ENCODE measurements around the gene MCC.

MCC gene

GRCh38 chr5:113017881-113018635 is 470.2 kb downstream of the MCC start:
- DNase-seq (ENCODE audit: low read depth in 3 of 3, low spot score in 1 of 3): no peak

DNA sequence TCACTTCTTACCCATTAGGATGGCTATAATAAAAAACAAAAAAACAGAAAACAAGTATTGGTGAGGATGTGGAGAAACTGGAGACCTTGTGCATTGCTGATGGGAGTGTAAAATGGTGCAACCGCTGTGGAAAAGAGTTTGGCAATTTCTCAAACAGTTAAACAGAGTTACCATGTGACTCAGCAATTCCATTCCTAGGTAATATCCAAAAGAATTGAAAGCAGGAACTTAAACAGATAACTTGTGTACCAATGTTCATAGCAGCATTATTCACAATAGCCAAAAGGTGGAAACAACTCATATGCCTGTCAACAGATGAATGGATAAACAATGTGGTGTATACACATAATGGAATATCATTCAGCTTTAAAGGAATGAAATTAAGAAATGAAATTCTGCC is 482.8 kb downstream of the MCC start:
- DNase-seq (ENCODE audit: low read depth in 3 of 3, low spot score in 1 of 3): no peak

- no peak for DNase-seq (ENCODE audit: low read depth in 3 of 3, low spot score in 1 of 3)
These were observed 484.5 kb downstream of the MCC start for GRCh38 chr5:113003763-113004162.

DNA sequence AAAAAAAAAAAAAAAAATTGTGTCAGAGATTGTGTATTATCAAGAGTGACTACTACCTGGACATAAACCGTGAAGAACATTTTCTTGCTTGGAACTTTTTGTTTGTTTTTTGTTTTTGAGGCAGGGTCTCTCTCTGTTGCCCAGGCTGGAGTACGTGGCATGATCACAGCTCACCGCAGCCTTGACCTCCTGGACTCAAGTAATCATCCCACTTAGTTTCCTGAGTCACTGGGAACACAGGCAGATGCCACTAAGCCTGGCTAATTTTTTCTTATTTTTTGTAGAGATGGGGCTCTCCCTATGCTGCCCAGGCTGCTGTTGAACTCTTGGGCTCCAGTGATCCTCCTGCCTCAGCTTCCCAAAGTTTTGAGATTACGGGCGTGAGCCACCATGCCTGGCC is 485.8 kb downstream of the MCC start:
- no peak for DNase-seq (ENCODE audit: low read depth in 3 of 3, low spot score in 1 of 3)

DNA sequence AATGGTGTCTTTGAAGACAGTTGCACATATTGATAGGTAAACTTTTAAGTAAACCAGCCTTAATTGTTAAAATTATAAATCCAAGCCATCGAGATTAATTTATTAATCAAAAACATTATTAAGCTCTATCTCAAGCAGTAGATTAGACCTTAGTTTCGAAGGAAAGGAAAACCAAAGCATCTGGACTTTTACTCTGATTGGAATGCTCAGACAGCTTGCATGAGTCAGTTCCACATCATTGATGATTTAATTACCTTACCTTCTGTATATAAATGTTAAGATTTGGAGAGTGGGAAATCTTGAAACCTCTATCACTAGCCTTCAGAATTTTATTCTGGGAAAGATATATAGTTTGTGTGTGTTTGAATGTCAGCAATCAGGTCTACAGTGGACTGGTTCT is 487.8 kb downstream of the MCC start:
- DNase-seq (ENCODE audit: low read depth in 3 of 3, low spot score in 1 of 3): no peak

- no peak for DNase-seq (ENCODE audit: low read depth in 3 of 3, low spot score in 1 of 3)
These were observed 490.0 kb downstream of the MCC start for GRCh38 chr5:112998296-112998695.

GRCh38 chr5:112996830-112997374 is 491.4 kb downstream of the MCC start:
- no peak for DNase-seq (ENCODE audit: low read depth in 3 of 3, low spot score in 1 of 3)

DNA sequence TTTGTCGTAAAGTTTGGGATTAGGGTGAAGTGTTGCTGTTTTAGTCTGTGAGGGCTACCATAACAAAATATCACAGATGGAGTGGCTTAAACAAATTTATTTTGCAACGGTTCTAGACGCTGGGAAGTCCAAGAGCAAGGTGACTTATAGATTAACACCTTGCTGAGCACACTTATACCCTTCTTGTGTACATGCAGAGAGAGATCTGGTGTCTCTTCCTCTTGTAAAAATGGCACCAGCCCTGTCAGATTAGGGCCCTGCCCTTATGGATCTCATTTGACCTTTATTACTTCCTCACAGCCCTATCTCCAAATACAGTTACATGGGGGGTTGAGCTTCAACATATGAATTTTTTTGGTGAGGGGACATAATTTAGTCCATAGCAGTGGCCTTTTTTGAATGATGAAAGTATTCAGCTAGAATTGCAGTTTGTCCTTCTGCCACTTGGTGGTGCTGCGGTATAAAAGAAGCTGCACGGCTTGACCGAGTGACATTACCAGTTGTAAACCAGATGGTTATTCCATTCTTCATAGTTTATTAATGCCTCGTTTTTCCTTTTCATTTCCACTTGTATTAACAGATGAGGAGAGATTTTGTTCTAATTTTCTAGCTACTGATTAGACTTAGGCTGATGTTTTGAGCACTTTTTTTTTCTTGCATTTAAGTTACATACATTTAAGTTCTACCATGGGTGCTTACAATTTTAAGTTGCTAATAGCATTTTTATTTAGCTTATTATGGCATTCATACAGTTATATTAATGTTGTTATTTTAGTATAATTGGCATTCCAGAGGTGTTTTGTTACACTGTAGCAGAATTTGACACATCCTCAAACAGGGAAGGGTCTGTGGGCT is 492.3 kb downstream of the MCC start:
- DNase-seq (ENCODE audit: low read depth in 3 of 3, low spot score in 1 of 3): peak; percentile 40 to 67 (median 61)

GRCh38 chr5:112986224-112986623 is 502.0 kb downstream of the MCC start:
- DNase-seq (ENCODE audit: low read depth in 3 of 3, low spot score in 1 of 3): no peak

GRCh38 chr5:112983363-112983762 is 504.9 kb downstream of the MCC start:
- DNase-seq (ENCODE audit: low read depth in 3 of 3, low spot score in 1 of 3): no peak

- no peak for DNase-seq (ENCODE audit: low read depth in 3 of 3, low spot score in 1 of 3)
These were observed 508.5 kb downstream of the MCC start for GRCh38 chr5:112979723-112980122.

DNA sequence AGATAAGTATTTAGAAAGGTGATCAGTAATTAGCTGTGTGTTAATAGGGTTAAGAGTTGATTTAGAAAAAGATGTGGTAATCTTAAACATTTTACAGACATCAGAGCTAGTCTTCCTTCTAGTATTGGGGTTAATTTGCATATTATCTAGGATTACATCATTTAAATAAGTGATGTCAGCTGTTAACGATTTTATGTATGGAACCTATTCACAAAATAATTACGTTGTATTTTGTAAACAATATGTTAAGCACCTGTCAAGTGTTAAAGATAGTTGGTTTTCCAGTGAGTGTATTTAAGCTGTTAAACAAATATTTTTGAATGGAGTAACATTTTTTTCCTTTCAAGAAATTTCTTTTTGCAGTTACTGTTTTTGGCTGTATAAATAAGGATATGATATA is 509.4 kb downstream of the MCC start:
- DNase-seq (ENCODE audit: low read depth in 3 of 3, low spot score in 1 of 3): no peak

- no peak for DNase-seq (ENCODE audit: low read depth in 3 of 3, low spot score in 1 of 3)
These were observed 510.8 kb downstream of the MCC start for GRCh38 chr5:112977440-112977861.

GRCh38 chr5:112976432-112977309 is 511.6 kb downstream of the MCC start, which contains the start of gene DCP2:
TSS of gene DCP2 (plus strand) at chr5:112976798. CDS start at chr5:112976934, 136 bp downstream.
- peak; percentile 84 to 87 (median 86) for DNase-seq (ENCODE audit: low read depth in 3 of 3, low spot score in 1 of 3)

DNA sequence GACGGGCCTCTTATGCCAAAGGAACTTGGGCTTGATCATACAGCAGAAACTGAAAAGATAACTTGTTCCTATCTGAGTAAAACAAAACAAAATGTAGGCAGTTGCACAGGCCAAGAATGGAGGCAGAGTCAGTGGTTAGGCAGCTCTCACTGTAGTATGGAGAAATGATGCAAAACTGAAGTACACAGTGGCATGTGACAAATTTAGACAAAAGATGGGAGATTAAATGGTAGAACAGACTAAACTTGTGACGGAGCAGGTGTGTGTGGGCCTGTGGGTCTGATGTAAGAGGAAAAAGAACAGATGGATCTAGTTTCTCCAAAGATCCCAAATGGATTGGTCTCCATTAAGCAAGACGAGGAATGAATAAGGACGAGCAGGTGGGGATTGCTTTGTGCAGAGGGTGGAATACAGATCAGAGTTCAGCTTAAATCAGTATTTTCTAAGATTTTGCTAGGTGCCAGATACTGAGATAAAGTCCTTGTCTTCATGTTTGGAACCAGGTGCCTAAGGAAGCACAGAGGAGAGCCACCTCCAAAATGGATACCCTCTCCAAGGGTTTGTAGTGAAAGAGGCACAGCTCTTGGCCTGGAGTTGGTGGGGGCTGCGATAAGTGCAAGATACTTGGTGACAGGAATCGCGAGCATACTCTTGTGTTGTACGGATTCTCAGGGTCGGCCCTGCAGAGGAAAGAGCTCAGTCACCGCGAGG is 512.4 kb downstream of the MCC start:
- no peak for DNase-seq (ENCODE audit: low read depth in 3 of 3, low spot score in 1 of 3)

DNA sequence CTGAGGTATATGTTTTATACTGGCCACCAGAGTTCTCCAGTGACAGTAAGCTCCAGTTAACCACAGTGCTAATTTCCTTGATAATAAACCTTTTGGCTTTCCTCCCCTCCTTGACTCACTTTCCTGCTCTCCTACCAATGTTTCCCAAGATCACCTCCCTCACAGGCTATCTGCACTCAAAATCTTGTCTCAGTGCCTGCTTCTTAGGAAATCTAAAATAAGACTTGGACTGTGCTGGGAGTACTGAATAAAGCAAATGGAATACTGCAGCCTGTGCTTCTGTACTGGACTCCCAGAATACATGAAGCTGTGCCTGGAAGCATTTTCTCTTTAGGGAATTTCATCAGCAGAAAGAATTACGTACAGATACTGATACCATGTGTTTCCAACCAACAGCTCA is 513.4 kb downstream of the MCC start:
- DNase-seq (ENCODE audit: low read depth in 3 of 3, low spot score in 1 of 3): no peak

GRCh38 chr5:112973904-112974303 is 514.3 kb downstream of the MCC start:
- DNase-seq (ENCODE audit: low read depth in 3 of 3, low spot score in 1 of 3): no peak

DNA sequence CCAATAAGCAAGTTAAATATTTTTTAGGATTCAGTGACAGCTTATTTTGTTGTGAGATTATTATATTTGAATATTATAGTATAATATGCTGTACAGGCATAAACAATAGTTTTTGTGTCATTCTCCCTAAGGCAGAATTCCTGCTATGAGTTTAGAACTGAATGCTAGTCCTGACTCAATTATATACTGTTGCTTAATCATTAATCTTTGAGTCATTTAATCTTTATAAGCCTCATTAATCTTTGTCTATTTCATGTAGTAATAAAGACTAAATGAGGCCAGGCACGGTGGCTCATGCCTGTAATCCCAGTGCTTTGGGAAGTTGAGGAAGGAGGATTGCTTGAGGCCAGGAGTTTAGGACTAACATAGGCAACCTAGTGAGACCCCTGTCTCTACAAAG is 515.2 kb downstream of the MCC start:
- DNase-seq (ENCODE audit: low read depth in 3 of 3, low spot score in 1 of 3): no peak

Data from stimulated activated CD4-positive, alpha-beta T cell treated with anti-CD3 and anti-CD28 coated beads, TNF-alpha, amount 100 ng/mL, for 1 hour (primary cell).